Esophagus muscularis mucosa (tissue), 4 donors: ENCODE data around the gene BDKRB1. TPM values are rescaled to one million over a fixed set of nuclear protein-coding genes. Genes with fewer than 3 reads are reported as not detected.

ENCODE experiments used
- DNase-seq: peaks from one replicate; pipeline ENCODE4 v3.0.0-alpha.2; 2017; ENCODE audit errors: extremely low spot score
- H3K27ac ChIP-seq, 4 donors: fragments of 200-600 bp; sonication (generic); replicated peaks in 1 of 4; 1 replicate in 3 of 4; 2 replicates in 1 of 4; pipeline ENCODE4 v1.5.1; 2016 to 2019; ENCODE audit warnings: mild to moderate bottlenecking in 1 of 4
- H3K27me3 ChIP-seq, 4 donors: fragments of 200-600 bp; sonication (generic); one replicate each; pipeline versions ENCODE4 v1.5.1 to v1.6.0; 2016 to 2019
- H3K36me3 ChIP-seq, 4 donors: fragments of 200-600 bp; sonication (generic); one replicate each; pipeline ENCODE4 v1.5.1; 2016 to 2019
- H3K4me1 ChIP-seq, 4 donors: fragments of 200-600 bp; sonication (generic); one replicate each; pipeline ENCODE4 v1.5.1; 2016 to 2019
- H3K4me3 ChIP-seq, 4 donors: fragments of 200-600 bp; sonication (generic); 1 replicate in 2 of 4; 2 replicates in 2 of 4; pipeline ENCODE4 v1.5.1; 2016 to 2019; ENCODE audit warnings: mild to moderate bottlenecking in 4 of 4, moderate library complexity in 1 of 4
- H3K9me3 ChIP-seq, 4 donors: fragments of 200-600 bp; sonication (generic); 1 replicate in 3 of 4; 2 replicates in 1 of 4; pipeline ENCODE4 v1.5.1; 2016 to 2019
- CTCF ChIP-seq, 3 experiments: fragments of 200-600 bp in 2 of 3; fragments of 450-650 bp in 1 of 3; sonication (generic) in 2 of 3; IDR thresholded peaks; one replicate each; pipeline ENCODE4 v1.5.1; 2017 to 2019; ENCODE audit warnings: antibody characterized with exemption in 3 of 3, mild to moderate bottlenecking in 2 of 3, moderate library complexity in 1 of 3
- EP300 ChIP-seq: sonication (generic); formaldehyde crosslinking; IDR thresholded peaks from one replicate; pipeline ENCODE4 v1.6.1; 2017; ENCODE audit warnings: antibody characterized with exemption
- POLR2A ChIP-seq: fragments of 450-650 bp; IDR thresholded peaks from one replicate; pipeline ENCODE4 v1.6.1; 2017; ENCODE audit warnings: antibody characterized with exemption, moderate library complexity, mild to moderate bottlenecking, low read depth
- POLR2AphosphoS5 ChIP-seq, 2 donors: sonication (generic); formaldehyde crosslinking; IDR thresholded peaks; one replicate each; pipeline ENCODE4 v1.6.1; 2017; ENCODE audit warnings: antibody characterized with exemption in 2 of 2
- WGBS: methylation state at CpG from one replicate; pipeline ENCODE4 v1.1.5; 2018; 5-methylcytosine and 5-hydroxymethylcytosine counted together
- intact Hi-C: fragments of 100-400 bp; cut with DNase I; formaldehyde crosslinking; loops from one replicate; pipeline ENCODE4 v1.15.1; 2023
- total RNA-seq, 4 donors: library from RNA; depleted of rRNA; stranded (reverse); fragments of >200 nt; gene quantifications; one replicate each; pipeline versions ENCODE4 v1.1.0 to v1.2.1, GENCODE V29; 2016

BDKRB1 gene
- total RNA-seq, 4 donors from 2014 or later, result 0.39 to 7.0 (median 1.4) TPM

DNA sequence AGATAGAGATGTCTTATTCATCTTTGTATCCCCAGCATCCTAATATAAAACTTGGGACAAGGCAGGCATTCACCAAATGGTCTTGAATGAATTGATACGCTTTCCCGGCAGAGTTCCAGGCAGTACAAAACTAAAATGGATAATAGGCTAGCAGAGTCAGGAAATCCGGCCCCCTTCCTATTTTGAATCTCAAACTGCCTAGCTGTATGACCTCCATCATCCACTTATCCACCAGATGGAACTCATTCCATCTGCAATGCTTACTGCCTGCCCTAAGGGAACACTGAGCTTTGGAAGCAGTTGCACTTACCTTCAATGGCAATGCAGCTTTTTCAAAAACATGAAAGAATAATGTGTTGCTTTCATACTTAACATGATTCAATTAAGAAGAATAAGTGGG lies 43.4 kb downstream of the BDKRB1 start:
- TF ChIP-seq POLR2A, result no peak
- no peak for TF ChIP-seq CTCF (IDR thresholded peaks at IDR 0.05)
- no peak for TF ChIP-seq POLR2AphosphoS5 (IDR thresholded peaks at IDR 0.05)
- TF ChIP-seq EP300, result no peak
- no peak overlapping the region for H3K4me3 ChIP-seq
- DNase-seq, result no peak
- H3K4me1 ChIP-seq, result no peaks in the 10 kb centered on the region
- intact Hi-C loops, result loop anchor here (5.0 kb wide), 1 partner anchor 123 kb away; no protein-coding TSS in a partner anchor
- H3K27ac ChIP-seq, result no peak overlapping the region
- 66% methylated on average over 3 of the region's 3 CpGs for WGBS
- peaks cover 23 to 57% (median 43%) of the 10 kb centered on the region in 4 donors for H3K36me3 ChIP-seq
- H3K9me3 ChIP-seq, result no peaks in the 10 kb centered on the region
- no peaks in the 10 kb centered on the region for H3K27me3 ChIP-seq

DNA sequence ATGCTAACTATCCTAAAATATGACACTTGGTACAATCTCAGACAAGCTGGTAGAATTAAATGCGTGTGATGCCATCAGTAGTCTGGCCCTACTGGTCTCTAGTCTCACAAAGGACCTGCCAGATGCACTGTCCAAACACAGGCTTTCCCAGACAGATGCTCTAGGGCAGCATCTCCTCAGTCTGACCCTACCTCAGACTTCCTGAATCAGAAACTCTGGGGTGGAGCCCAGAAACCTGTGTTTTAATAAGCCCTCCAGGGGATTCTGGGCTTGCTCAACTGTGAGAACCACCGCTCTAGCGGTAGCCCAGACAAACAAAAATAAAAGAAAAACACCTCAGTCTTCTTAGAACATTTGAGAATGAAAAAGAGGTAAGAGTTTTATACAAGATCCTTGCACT lies 48.0 kb downstream of the BDKRB1 start:
- H3K27me3 ChIP-seq, result no peaks in the 10 kb centered on the region
- intact Hi-C loops, result no loop called here
- H3K36me3 ChIP-seq, result peaks cover 39 to 94% (median 70%) of the 10 kb centered on the region in 4 donors
- H3K4me3 ChIP-seq, result no peak overlapping the region
- no peak overlapping the region for H3K27ac ChIP-seq
- TF ChIP-seq POLR2AphosphoS5 (IDR thresholded peaks at IDR 0.05) (no peak), POLR2A (no peak), EP300 (no peak)
- WGBS, result 94% methylated on average over 3 of the region's 3 CpGs
- no peak for DNase-seq
- H3K9me3 ChIP-seq, result no peaks in the 10 kb centered on the region
- H3K4me1 ChIP-seq, result no peaks in the 10 kb centered on the region

DNA sequence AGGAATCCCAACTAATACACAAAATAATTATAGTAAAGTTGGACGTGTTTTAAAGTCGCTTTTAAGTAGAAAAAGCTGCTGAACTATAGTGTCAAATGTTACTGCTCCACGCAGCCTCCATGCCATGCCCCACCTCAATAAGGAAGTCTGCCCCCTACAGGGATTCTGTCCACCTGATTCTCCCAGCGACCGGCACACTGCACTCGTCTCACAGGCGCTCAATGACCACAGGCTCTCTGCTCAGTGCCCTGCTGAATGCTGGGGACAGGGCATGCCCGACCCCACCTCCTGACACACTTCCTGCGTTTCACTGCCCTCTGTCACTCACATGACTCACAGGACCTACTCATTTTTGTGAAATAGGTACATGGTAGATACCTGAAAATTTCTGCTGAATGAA lies 48.9 kb downstream of the BDKRB1 start:
- Histone ChIP-seq H3K4me3 (no peak overlapping the region), H3K4me1 (no peaks in the 10 kb centered on the region), H3K27me3 (no peaks in the 10 kb centered on the region), H3K36me3 (peaks cover 34 to 94% (median 77%) of the 10 kb centered on the region in 4 donors), H3K27ac (no peak overlapping the region), H3K9me3 (no peaks in the 10 kb centered on the region)
- 85% methylated on average over 9 of the region's 9 CpGs for WGBS
- no peak for DNase-seq
- intact Hi-C loops, result no loop called here
- TF ChIP-seq POLR2AphosphoS5 (IDR thresholded peaks at IDR 0.05) (no peak), CTCF (IDR thresholded peaks at IDR 0.05) (no peak), POLR2A (no peak), EP300 (no peak)

GRCh38 chr14:96307434-96307833 lies 51.4 kb downstream of the BDKRB1 start:
- Histone ChIP-seq H3K36me3 (peaks cover 33 to 97% (median 84%) of the 10 kb centered on the region in 4 donors), H3K4me3 (no peak overlapping the region), H3K9me3 (no peaks in the 10 kb centered on the region), H3K27me3 (no peaks in the 10 kb centered on the region), H3K27ac (no peak overlapping the region), H3K4me1 (no peaks in the 10 kb centered on the region)
- 94% methylated on average over 4 of the region's 4 CpGs for WGBS
- no peak for TF ChIP-seq EP300
- no peak for TF ChIP-seq POLR2A
- TF ChIP-seq CTCF (IDR thresholded peaks at IDR 0.05), result no peak
- TF ChIP-seq POLR2AphosphoS5 (IDR thresholded peaks at IDR 0.05), result no peak
- DNase-seq, result no peak
- intact Hi-C loops, result no loop called here

DNA sequence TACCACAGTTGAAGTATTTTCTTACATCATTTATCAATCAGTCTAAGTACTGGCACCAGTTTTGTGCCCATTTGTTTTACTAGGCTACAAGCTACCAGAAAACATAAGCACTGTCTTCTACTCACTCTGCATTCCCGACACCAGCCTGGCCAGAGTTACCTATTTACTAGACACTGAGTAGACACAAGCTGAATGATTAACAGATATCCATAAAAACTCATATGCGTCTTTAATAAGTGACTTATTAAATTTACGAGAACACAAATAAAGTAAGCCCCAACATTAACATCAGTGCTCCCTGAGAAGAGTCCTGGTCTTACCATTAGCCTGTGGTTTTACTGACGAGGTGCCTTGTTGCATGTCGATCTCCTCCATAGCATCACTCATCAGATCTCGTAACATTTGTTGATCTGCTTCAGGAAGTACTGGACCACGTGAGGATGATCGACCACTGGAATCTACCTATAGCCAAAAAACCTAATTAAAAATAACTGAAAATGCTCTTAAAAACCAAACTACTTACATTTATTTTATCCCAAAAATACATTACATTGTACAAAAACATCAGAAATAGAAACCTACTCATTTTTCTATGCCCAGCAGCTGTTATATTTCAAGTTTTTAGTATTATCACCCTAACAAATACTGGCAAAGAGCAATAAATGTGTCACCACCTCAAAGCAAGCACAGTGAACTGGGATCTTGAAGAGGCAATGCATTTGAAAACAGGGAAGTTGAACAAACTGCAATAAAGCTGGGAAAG lies 53.3 kb downstream of the BDKRB1 start:
- Histone ChIP-seq H3K27ac (no peak overlapping the region), H3K36me3 (peaks cover 32 to 97% (median 82%) of the 10 kb centered on the region in 4 donors), H3K27me3 (no peaks in the 10 kb centered on the region), H3K4me3 (no peak overlapping the region), H3K9me3 (no peaks in the 10 kb centered on the region), H3K4me1 (no peaks in the 10 kb centered on the region)
- no peak for TF ChIP-seq CTCF (IDR thresholded peaks at IDR 0.05)
- no peak for TF ChIP-seq POLR2A
- TF ChIP-seq POLR2AphosphoS5 (IDR thresholded peaks at IDR 0.05), result no peak
- no peak for TF ChIP-seq EP300
- DNase-seq, result no peak
- intact Hi-C loops, result no loop called here
- 90% methylated on average over 8 of the region's 8 CpGs for WGBS
